Cardiac fibroblast (primary cell): ENCODE measurements around the gene PCGF1.

ENCODE experiments used
- DNase-seq, 2 donors: peaks; one replicate each; pipeline versions ENCODE4 v3.0.0 to v3.0.0-alpha.2; 2010; ENCODE audit warnings: low read depth in 2 of 2
- H3K4me3 ChIP-seq, 2 donors: replicated peaks in 1 of 2; 1 replicate in 1 of 2; 2 replicates in 1 of 2; pipeline ENCODE4 v1.5.1; 2011; ENCODE audit warnings: low read depth in 2 of 2, low read length in 2 of 2, mild to moderate bottlenecking in 2 of 2, moderate library complexity in 1 of 2
- CTCF ChIP-seq: IDR thresholded peaks from one replicate; pipeline ENCODE4 v1.5.1; 2011; ENCODE audit warnings: low read depth, mild to moderate bottlenecking, low read length, inconsistent platforms

PCGF1 gene

GRCh38 chr2:74530239-74531187 lies 23.0 kb upstream of the PCGF1 start:
- H3K4me3 ChIP-seq = peak overlapping the region; percentile 98 to 99
- DNase-seq = peak; percentile 45 to 70
- TF ChIP-seq CTCF = no peak

- DNase-seq = peak; percentile 99
- peak within 1 kb of the TSS; percentile 98 to 99 for H3K4me3 ChIP-seq
- no peak for TF ChIP-seq CTCF
Measured at GRCh38 chr2:74529357-74530238, 22.1 kb upstream of the PCGF1 start, which contains the start of the genes AUP1 and HTRA2. AUP1 (minus strand) TSS chr2:74529706; CDS start chr2:74529629, 77 bp downstream. HTRA2 (plus strand) TSS chr2:74529933; CDS start chr2:74530007, 74 bp downstream.

GRCh38 chr2:74528600-74529356 lies 21.3 kb upstream of the PCGF1 start:
- DNase-seq = no peak
- peak overlapping the region; percentile 98 to 99 for H3K4me3 ChIP-seq
- TF ChIP-seq CTCF = no peak

- no peak overlapping the region for H3K4me3 ChIP-seq
Measured at GRCh38 chr2:74527741-74528140, 20.2 kb upstream of the PCGF1 start.

GRCh38 chr2:74526649-74527230 lies 19.2 kb upstream of the PCGF1 start:
- no peak overlapping the region for H3K4me3 ChIP-seq
- no peak for TF ChIP-seq CTCF
- DNase-seq = no peak

More at GRCh38 chr2:74527741-74528140, 20.2 kb upstream of the PCGF1 start:
- TF ChIP-seq CTCF = no peak
- no peak for DNase-seq
